Body of pancreas (tissue), 4 donors: ENCODE results near the gene DRICH1. TPM values are rescaled to one million over a fixed set of nuclear protein-coding genes. Genes with fewer than 3 reads are reported as not detected.
"Not testable (repeated sequence)": the region's sequence is repeated elsewhere in the genome, so short reads cannot be mapped to it uniquely, and the experiment has no call there.

Experiments used
- ATAC-seq: fragments of 150-250 bp; one replicate; pipeline ENCODE4 v1.9.1; 2016
- DNase-seq, 4 donors: peaks; one replicate each; pipeline ENCODE4 v3.0.0-alpha.2; 2019
- H3K27ac ChIP-seq, 4 donors: fragments of 200-600 bp; sonication (generic); 1 replicate in 3 of 4; 2 replicates in 1 of 4; pipeline versions ENCODE4 v1.5.1 to v1.6.1; 2016 to 2019; ENCODE audit warnings: mild to moderate bottlenecking in 1 of 4, mixed read lengths in 1 of 4, moderate library complexity in 1 of 4
- H3K27me3 ChIP-seq, 2 donors: fragments of 200-600 bp; sonication (generic); one replicate each; pipeline ENCODE4 v1.6.0; 2016; ENCODE audit warnings: mild to moderate bottlenecking in 1 of 2
- H3K36me3 ChIP-seq, 2 donors: fragments of 200-600 bp; sonication (generic); replicated peaks in 1 of 2; 2 replicates each; pipeline ENCODE4 v1.5.1; 2016; ENCODE audit warnings: low read depth in 2 of 2; ENCODE audit not compliant: insufficient read depth in 1 of 2
- H3K4me1 ChIP-seq: fragments of 200-600 bp; sonication (generic); one replicate; pipeline ENCODE4 v1.6.0; 2016
- H3K4me3 ChIP-seq, 2 donors: fragments of 200-600 bp; sonication (generic); 1 replicate in 1 of 2; 2 replicates in 1 of 2; pipeline ENCODE4 v1.5.1; 2016 to 2019
- H3K9me3 ChIP-seq, 3 donors: fragments of 200-600 bp; sonication (generic); 1 replicate in 2 of 3; 2 replicates in 1 of 3; pipeline ENCODE4 v1.5.1; 2016
- CTCF ChIP-seq, 7 experiments: fragments of 450-650 bp in 4 of 7; fragments of 200-600 bp in 3 of 7; sonication (generic) in 3 of 7; IDR thresholded peaks; one replicate each; pipeline ENCODE4 v1.5.1; 2016 to 2019; ENCODE audit warnings: antibody characterized with exemption in 7 of 7
- POLR2A ChIP-seq, 3 donors: fragments of 450-650 bp; IDR thresholded peaks; one replicate each; pipeline ENCODE4 v1.6.1; 2016; ENCODE audit warnings: antibody characterized with exemption in 3 of 3, mild to moderate bottlenecking in 2 of 3
- WGBS, 2 donors: methylation state at CpG; one replicate each; pipeline ENCODE4 v1.1.5; 2017; 5-methylcytosine and 5-hydroxymethylcytosine counted together
- intact Hi-C: fragments of 100-400 bp; cut with DNase I; formaldehyde crosslinking; loops from one replicate; pipeline ENCODE4 v1.15.1; 2023
- total RNA-seq, 2 donors: library from RNA; depleted of rRNA; stranded (reverse); fragments of >200 nt; gene quantifications; one replicate each; pipeline ENCODE4 v1.1.0, GENCODE V29; 2016

The DRICH1 gene
- total RNA-seq, 2 donors from 2014 or later: not detected

- Histone ChIP-seq H3K9me3 (no peaks in the 10 kb centered on the region), H3K4me1 (peaks cover 8% of the 10 kb centered on the region), H3K27me3 (no peaks in the 10 kb centered on the region), H3K36me3 (no peaks in the 10 kb centered on the region), H3K27ac (no peak overlapping the region), H3K4me3 (no peak overlapping the region)
- no peak for TF ChIP-seq CTCF (IDR thresholded peaks at IDR 0.05)
- TF ChIP-seq POLR2A (IDR thresholded peaks at IDR 0.05): no peak
- DNase-seq: no peak
- intact Hi-C loops: no loop called here
- 83% methylated on average over 15 of the region's 16 CpGs; no CpG with 5 or more reads in 1 of the 2 donors for WGBS, 2 donors
- ATAC-seq: no peak
Observed at GRCh38 chr22:23670378-23671295, 38.5 kb upstream of the DRICH1 start.

- H3K4me1 ChIP-seq, DNase-seq, ATAC-seq, H3K27me3 ChIP-seq, intact Hi-C loops, H3K4me3 ChIP-seq, H3K27ac ChIP-seq, H3K36me3 ChIP-seq, H3K9me3 ChIP-seq: not testable (repeated sequence)
- WGBS, 2 donors: 98 to 100% methylated on average over 3 to 4 of the region's 4 CpGs
Observed at GRCh38 chr22:23660381-23660780, 28.3 kb upstream of the DRICH1 start.

- H3K9me3 ChIP-seq: no peaks in the 10 kb centered on the region
- ATAC-seq: no peak
- peaks cover 0 to 2% of the 10 kb centered on the region in 2 donors for H3K36me3 ChIP-seq
- no peaks in the 10 kb centered on the region for H3K4me1 ChIP-seq
- TF ChIP-seq CTCF (IDR thresholded peaks at IDR 0.05): no peak
- TF ChIP-seq POLR2A (IDR thresholded peaks at IDR 0.05): no peak
- H3K27me3 ChIP-seq: no peaks in the 10 kb centered on the region
- no peak overlapping the region for H3K27ac ChIP-seq
- no peak for DNase-seq
- 83 to 86% methylated on average over 5 of the region's 5 CpGs for WGBS, 2 donors
- intact Hi-C loops: no loop called here
- no peak overlapping the region for H3K4me3 ChIP-seq
Observed at GRCh38 chr22:23657727-23658126, 25.6 kb upstream of the DRICH1 start.

GRCh38 chr22:23655891-23656475 lies 23.9 kb upstream of the DRICH1 start:
- Histone ChIP-seq H3K36me3 (peaks cover 0 to 2% of the 10 kb centered on the region in 2 donors), H3K4me1 (no peaks in the 10 kb centered on the region), H3K4me3 (no peak overlapping the region), H3K27ac (no peak overlapping the region), H3K27me3 (no peaks in the 10 kb centered on the region), H3K9me3 (no peaks in the 10 kb centered on the region)
- ATAC-seq: no peak
- TF ChIP-seq POLR2A (IDR thresholded peaks at IDR 0.05) (no peak), CTCF (IDR thresholded peaks at IDR 0.05) (no peak)
- no peak for DNase-seq
- WGBS, 2 donors: 83% methylated on average over 6 of the region's 6 CpGs; no CpG with 5 or more reads in 1 of the 2 donors
- intact Hi-C loops: no loop called here

- no peaks in the 10 kb centered on the region for H3K36me3 ChIP-seq
- 92% methylated on average over 8 of the region's 8 CpGs; no CpG with 5 or more reads in 1 of the 2 donors for WGBS, 2 donors
- H3K4me3 ChIP-seq: no peak overlapping the region
- intact Hi-C loops: no loop called here
- no peak overlapping the region for H3K27ac ChIP-seq
- no peak for ATAC-seq
- H3K9me3 ChIP-seq: no peaks in the 10 kb centered on the region
- no peaks in the 10 kb centered on the region for H3K4me1 ChIP-seq
- TF ChIP-seq CTCF (IDR thresholded peaks at IDR 0.05): no peak
- TF ChIP-seq POLR2A (IDR thresholded peaks at IDR 0.05): no peak
- no peaks in the 10 kb centered on the region for H3K27me3 ChIP-seq
- no peak for DNase-seq
Observed at GRCh38 chr22:23652711-23653110, 20.6 kb upstream of the DRICH1 start.
